Measurements from ENCODE around the gene HOXD10. TPM values are rescaled to one million over a fixed set of nuclear protein-coding genes. Genes with fewer than 3 reads are reported as not detected.

HOXD10 gene
- total RNA-seq, 1 donor from 2014 or later, result 0.52 TPM

- H3K27me3 ChIP-seq (ENCODE audit: control insufficient read depth in 3 of 3, insufficient read depth in 3 of 3, low read length in 3 of 3), result peaks cover 93 to 95% (median 94%) of the 10 kb centered on the region in 3 donors
- peaks cover 22 to 28% (median 27%) of the 10 kb centered on the region in 3 donors for H3K4me1 ChIP-seq (ENCODE audit: control insufficient read depth in 3 of 3, insufficient read depth in 3 of 3, low read length in 3 of 3)
- no peak overlapping the region for H3K9ac ChIP-seq (ENCODE audit: low read depth in 1 of 3, low read length in 3 of 3)
- H3K4me3 ChIP-seq (ENCODE audit: low read length in 3 of 3), result no peak overlapping the region
- no peak overlapping the region for H3K27ac ChIP-seq (ENCODE audit: low read depth, low read length)
- H3K9me3 ChIP-seq (ENCODE audit: control insufficient read depth in 3 of 3, low read length in 3 of 3), result no peaks in the 10 kb centered on the region
- no peaks in the 10 kb centered on the region for H3K36me3 ChIP-seq (ENCODE audit: control insufficient read depth in 3 of 3, insufficient read depth in 3 of 3, low read length in 3 of 3)
These were observed 27.4 kb upstream of the HOXD10 start for GRCh38 chr2:176088937-176089842.

DNA sequence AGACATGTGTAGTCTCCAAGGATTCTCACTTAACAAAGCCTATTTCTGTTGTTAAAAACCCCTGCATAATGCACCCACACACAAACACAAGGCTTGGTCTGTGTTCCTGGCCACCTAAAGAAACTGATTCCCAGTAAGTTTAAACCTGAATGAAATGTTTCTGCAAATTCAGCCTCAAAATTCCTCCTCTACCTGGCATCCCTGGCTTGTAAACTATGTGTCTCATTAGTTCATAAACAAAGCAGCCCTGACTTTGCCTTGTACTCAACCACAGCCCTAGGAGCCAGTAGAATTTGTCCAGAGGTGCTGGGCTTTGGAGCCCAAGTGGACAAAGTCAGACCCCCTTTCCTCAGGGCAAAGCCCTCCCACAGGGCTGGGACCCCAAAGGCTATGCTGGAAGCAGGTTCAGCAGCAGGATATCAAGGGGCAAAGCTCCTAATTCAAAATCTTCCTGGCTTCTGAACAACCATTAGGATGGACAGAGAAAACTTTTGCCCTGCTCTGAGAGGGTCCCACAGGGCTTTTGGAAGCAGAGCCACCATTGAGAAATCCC, 26.7 kb upstream of the HOXD10 start:
- H3K36me3 ChIP-seq (ENCODE audit: control insufficient read depth in 3 of 3, insufficient read depth in 3 of 3, low read length in 3 of 3), result no peaks in the 10 kb centered on the region
- no peak overlapping the region for H3K27ac ChIP-seq (ENCODE audit: low read depth, low read length)

GRCh38 chr2:176090862-176091261, 25.7 kb upstream of the HOXD10 start:
- H3K27ac ChIP-seq (ENCODE audit: low read depth, low read length), result no peak overlapping the region

More for the DNA sequence above, 26.7 kb upstream of the HOXD10 start:
- Histone ChIP-seq H3K27me3 (ENCODE audit: control insufficient read depth in 3 of 3, insufficient read depth in 3 of 3, low read length in 3 of 3) (peaks cover 93 to 95% (median 94%) of the 10 kb centered on the region in 3 donors), H3K4me1 (ENCODE audit: control insufficient read depth in 3 of 3, insufficient read depth in 3 of 3, low read length in 3 of 3) (peaks cover 22 to 26% (median 25%) of the 10 kb centered on the region in 3 donors), H3K4me3 (ENCODE audit: low read length in 3 of 3) (no peak overlapping the region), H3K9me3 (ENCODE audit: control insufficient read depth in 3 of 3, low read length in 3 of 3) (no peaks in the 10 kb centered on the region), H3K9ac (ENCODE audit: low read depth in 1 of 3, low read length in 3 of 3) (no peak overlapping the region)

DNA sequence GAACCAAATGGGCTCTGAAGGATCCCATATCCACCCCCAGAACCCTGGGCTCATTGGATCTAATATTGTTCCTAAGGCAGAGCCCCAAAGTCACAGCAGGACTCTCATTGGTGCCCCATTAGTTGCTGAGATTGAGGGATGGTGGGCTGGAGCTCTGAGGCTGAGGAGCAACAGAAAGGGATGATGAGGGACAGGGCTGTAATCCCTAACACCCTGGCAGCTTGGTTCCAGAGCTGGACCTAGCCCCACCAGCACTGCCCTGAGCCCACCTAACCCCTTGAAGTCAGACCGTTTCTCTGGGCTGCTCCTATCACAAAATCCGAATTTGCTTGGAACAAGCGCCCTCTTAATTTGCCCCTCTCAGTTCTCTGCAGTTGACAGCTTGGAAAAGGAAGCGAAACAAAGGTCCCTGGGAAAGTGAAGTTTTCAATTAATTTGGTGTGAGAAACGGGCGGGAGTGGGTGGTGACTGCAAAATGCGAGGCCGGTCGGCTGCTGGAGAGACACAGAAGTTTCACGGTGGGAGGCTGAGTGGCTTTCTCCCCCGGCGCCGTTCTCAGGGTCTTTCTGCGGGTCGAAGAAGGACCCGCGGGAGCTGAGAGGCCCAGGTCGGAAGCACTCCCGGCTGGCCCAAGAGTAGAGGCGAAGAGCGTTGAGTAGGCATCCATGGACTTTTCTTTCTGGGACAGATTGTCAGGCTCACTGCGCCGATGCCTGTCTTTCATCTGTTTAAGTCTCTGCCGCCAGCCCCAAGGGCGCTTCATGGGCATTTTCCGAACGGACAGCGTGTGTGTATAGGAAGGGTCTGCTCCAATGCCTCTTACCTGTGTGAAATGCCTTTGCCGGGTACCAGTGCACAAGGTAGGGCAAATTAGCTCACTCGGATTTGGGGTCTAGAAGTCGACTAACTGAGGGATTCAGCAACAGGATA, 25.0 kb upstream of the HOXD10 start:
- Histone ChIP-seq H3K9me3 (ENCODE audit: control insufficient read depth in 3 of 3, low read length in 3 of 3) (no peaks in the 10 kb centered on the region), H3K4me1 (ENCODE audit: control insufficient read depth in 3 of 3, insufficient read depth in 3 of 3, low read length in 3 of 3) (peaks cover 12 to 14% (median 14%) of the 10 kb centered on the region in 3 donors), H3K9ac (ENCODE audit: low read depth in 1 of 3, low read length in 3 of 3) (no peak overlapping the region), H3K36me3 (ENCODE audit: control insufficient read depth in 3 of 3, insufficient read depth in 3 of 3, low read length in 3 of 3) (no peaks in the 10 kb centered on the region), H3K27me3 (ENCODE audit: control insufficient read depth in 3 of 3, insufficient read depth in 3 of 3, low read length in 3 of 3) (peaks cover 92 to 95% (median 94%) of the 10 kb centered on the region in 3 donors), H3K27ac (ENCODE audit: low read depth, low read length) (no peak overlapping the region), H3K4me3 (ENCODE audit: low read length in 3 of 3) (no peak overlapping the region)

More at GRCh38 chr2:176090862-176091261, 25.7 kb upstream of the HOXD10 start:
- no peak overlapping the region for H3K4me3 ChIP-seq (ENCODE audit: low read length in 3 of 3)
- no peak overlapping the region for H3K9ac ChIP-seq (ENCODE audit: low read depth in 1 of 3, low read length in 3 of 3)
- no peaks in the 10 kb centered on the region for H3K36me3 ChIP-seq (ENCODE audit: control insufficient read depth in 3 of 3, insufficient read depth in 3 of 3, low read length in 3 of 3)
- peaks cover 14 to 17% (median 16%) of the 10 kb centered on the region in 3 donors for H3K4me1 ChIP-seq (ENCODE audit: control insufficient read depth in 3 of 3, insufficient read depth in 3 of 3, low read length in 3 of 3)
- H3K9me3 ChIP-seq (ENCODE audit: control insufficient read depth in 3 of 3, low read length in 3 of 3), result no peaks in the 10 kb centered on the region
- peaks cover 93 to 95% (median 94%) of the 10 kb centered on the region in 3 donors for H3K27me3 ChIP-seq (ENCODE audit: control insufficient read depth in 3 of 3, insufficient read depth in 3 of 3, low read length in 3 of 3)

- H3K9me3 ChIP-seq (ENCODE audit: control insufficient read depth in 3 of 3, low read length in 3 of 3), result no peaks in the 10 kb centered on the region
- no peaks in the 10 kb centered on the region for H3K36me3 ChIP-seq (ENCODE audit: control insufficient read depth in 3 of 3, insufficient read depth in 3 of 3, low read length in 3 of 3)
- H3K4me1 ChIP-seq (ENCODE audit: control insufficient read depth in 3 of 3, insufficient read depth in 3 of 3, low read length in 3 of 3), result peaks cover 21 to 23% (median 23%) of the 10 kb centered on the region in 3 donors
- peaks cover 93 to 98% (median 95%) of the 10 kb centered on the region in 3 donors for H3K27me3 ChIP-seq (ENCODE audit: control insufficient read depth in 3 of 3, insufficient read depth in 3 of 3, low read length in 3 of 3)
- H3K9ac ChIP-seq (ENCODE audit: low read depth in 1 of 3, low read length in 3 of 3), result no peak within 1 kb of the TSS
- peak within 1 kb of the TSS in 2 of 3 donors; percentile 54 to 56 for H3K4me3 ChIP-seq (ENCODE audit: low read length in 3 of 3)
- H3K27ac ChIP-seq (ENCODE audit: low read depth, low read length), result no peak within 1 kb of the TSS
These were observed 24.1 kb upstream of the HOXD10 start, which contains the start of gene HOXD13 for GRCh38 chr2:176092270-176093144. HOXD13 (plus strand) TSS chr2:176092721; CDS start chr2:176092891, 170 bp downstream.

DNA sequence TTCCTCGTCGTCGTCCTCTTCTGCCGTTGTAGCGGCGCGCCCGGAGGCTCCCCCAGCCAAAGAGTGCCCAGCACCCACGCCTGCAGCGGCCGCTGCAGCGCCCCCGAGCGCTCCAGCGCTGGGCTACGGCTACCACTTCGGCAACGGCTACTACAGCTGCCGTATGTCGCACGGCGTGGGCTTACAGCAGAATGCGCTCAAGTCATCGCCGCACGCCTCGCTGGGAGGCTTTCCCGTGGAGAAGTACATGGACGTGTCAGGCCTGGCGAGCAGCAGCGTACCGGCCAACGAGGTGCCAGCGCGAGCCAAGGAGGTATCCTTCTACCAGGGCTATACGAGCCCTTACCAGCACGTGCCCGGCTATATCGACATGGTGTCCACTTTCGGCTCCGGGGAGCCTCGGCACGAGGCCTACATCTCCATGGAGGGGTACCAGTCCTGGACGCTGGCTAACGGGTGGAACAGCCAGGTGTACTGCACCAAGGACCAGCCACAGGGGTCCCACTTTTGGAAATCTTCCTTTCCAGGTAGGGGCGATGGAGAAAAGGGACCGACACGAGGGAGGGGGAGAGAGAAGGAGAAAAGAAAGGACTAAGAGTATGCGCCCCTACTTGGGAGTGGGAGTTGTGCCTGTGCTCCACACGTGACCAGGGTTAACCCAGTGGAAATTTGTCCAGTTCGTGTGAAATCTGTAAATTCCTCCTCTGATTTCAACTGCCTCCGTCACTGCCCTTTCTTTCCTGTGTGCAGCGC, 23.3 kb upstream of the HOXD10 start:
- Histone ChIP-seq H3K4me3 (ENCODE audit: low read length in 3 of 3) (peak overlapping the region in 2 of 3 donors; percentile 54 to 56), H3K9ac (ENCODE audit: low read depth in 1 of 3, low read length in 3 of 3) (no peak overlapping the region)

DNA sequence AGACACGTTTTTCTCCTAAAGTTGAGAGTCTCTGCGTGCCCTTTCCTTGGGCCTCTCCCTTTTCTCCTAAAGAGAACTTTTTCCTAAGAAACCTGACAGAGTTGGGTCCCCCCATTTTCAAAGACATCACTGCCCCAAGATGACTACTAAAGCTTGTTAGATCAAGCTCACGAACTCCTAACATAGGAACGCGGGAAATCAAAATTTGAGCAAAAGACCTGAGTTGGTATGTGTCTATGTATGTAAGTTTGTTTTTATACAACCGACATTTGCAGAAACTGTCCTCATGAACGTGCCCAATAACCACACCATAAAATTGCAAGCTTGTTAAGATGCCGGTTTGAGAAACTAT, 22.7 kb upstream of the HOXD10 start:
- Histone ChIP-seq H3K36me3 (ENCODE audit: control insufficient read depth in 3 of 3, insufficient read depth in 3 of 3, low read length in 3 of 3) (no peaks in the 10 kb centered on the region), H3K4me1 (ENCODE audit: control insufficient read depth in 3 of 3, insufficient read depth in 3 of 3, low read length in 3 of 3) (peaks cover 14 to 25% (median 21%) of the 10 kb centered on the region in 3 donors), H3K4me3 (ENCODE audit: low read length in 3 of 3) (no peak overlapping the region), H3K9ac (ENCODE audit: low read depth in 1 of 3, low read length in 3 of 3) (no peak overlapping the region), H3K9me3 (ENCODE audit: control insufficient read depth in 3 of 3, low read length in 3 of 3) (no peaks in the 10 kb centered on the region), H3K27ac (ENCODE audit: low read depth, low read length) (no peak overlapping the region), H3K27me3 (ENCODE audit: control insufficient read depth in 3 of 3, insufficient read depth in 3 of 3, low read length in 3 of 3) (peaks cover 93 to 98% (median 95%) of the 10 kb centered on the region in 3 donors)

More for the DNA sequence above, 23.3 kb upstream of the HOXD10 start:
- H3K4me1 ChIP-seq (ENCODE audit: control insufficient read depth in 3 of 3, insufficient read depth in 3 of 3, low read length in 3 of 3), result peaks cover 17 to 23% (median 23%) of the 10 kb centered on the region in 3 donors
- peaks cover 93 to 98% (median 95%) of the 10 kb centered on the region in 3 donors for H3K27me3 ChIP-seq (ENCODE audit: control insufficient read depth in 3 of 3, insufficient read depth in 3 of 3, low read length in 3 of 3)
- no peak overlapping the region for H3K27ac ChIP-seq (ENCODE audit: low read depth, low read length)
- H3K9me3 ChIP-seq (ENCODE audit: control insufficient read depth in 3 of 3, low read length in 3 of 3), result no peaks in the 10 kb centered on the region
- no peaks in the 10 kb centered on the region for H3K36me3 ChIP-seq (ENCODE audit: control insufficient read depth in 3 of 3, insufficient read depth in 3 of 3, low read length in 3 of 3)

DNA sequence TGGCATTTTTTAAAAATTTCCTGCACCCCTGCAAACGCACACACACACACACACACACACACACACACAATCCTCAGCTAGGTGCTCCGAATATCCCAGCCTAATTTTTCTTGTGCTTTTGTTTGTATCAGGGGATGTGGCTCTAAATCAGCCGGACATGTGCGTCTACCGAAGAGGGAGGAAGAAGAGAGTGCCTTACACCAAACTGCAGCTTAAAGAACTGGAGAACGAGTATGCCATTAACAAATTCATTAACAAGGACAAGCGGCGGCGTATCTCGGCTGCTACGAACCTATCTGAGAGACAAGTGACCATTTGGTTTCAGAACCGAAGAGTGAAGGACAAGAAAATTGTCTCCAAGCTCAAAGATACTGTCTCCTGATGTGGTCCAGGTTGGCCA, 22.2 kb upstream of the HOXD10 start:
- Histone ChIP-seq H3K9me3 (ENCODE audit: control insufficient read depth in 3 of 3, low read length in 3 of 3) (no peaks in the 10 kb centered on the region), H3K4me1 (ENCODE audit: control insufficient read depth in 3 of 3, insufficient read depth in 3 of 3, low read length in 3 of 3) (peaks cover 14 to 25% (median 21%) of the 10 kb centered on the region in 3 donors), H3K27me3 (ENCODE audit: control insufficient read depth in 3 of 3, insufficient read depth in 3 of 3, low read length in 3 of 3) (peaks cover 93 to 98% (median 96%) of the 10 kb centered on the region in 3 donors), H3K36me3 (ENCODE audit: control insufficient read depth in 3 of 3, insufficient read depth in 3 of 3, low read length in 3 of 3) (no peaks in the 10 kb centered on the region), H3K27ac (ENCODE audit: low read depth, low read length) (no peak overlapping the region), H3K4me3 (ENCODE audit: low read length in 3 of 3) (no peak overlapping the region), H3K9ac (ENCODE audit: low read depth in 1 of 3, low read length in 3 of 3) (no peak overlapping the region)

All from skeletal muscle tissue (tissue), 4 donors.